Right lobe of liver (tissue), 6 donors: ENCODE results near the gene PLXNA4. TPM values are rescaled to one million over a fixed set of nuclear protein-coding genes. Genes with fewer than 3 reads are reported as not detected.

ENCODE experiments used
- ATAC-seq, 4 donors: fragments of 200-7000 bp; cut with Tn5 transposase; one replicate each; pipeline ENCODE4 v1.9.1; 2020; ENCODE audit warnings: mild to moderate bottlenecking in 4 of 4, moderate library complexity in 4 of 4
- DNase-seq, 3 donors: peaks; one replicate each; pipeline ENCODE4 v3.0.0-alpha.2; 2020
- H3K27ac ChIP-seq, 3 donors: fragments of 200-600 bp; one replicate each; pipeline ENCODE4 v1.8.0; 2022
- H3K27me3 ChIP-seq, 2 donors: fragments of 200-600 bp; one replicate each; pipeline ENCODE4 v1.8.0; 2022
- H3K36me3 ChIP-seq, 4 donors: fragments of 200-600 bp; sonication (generic) in 1 of 4; one replicate each; pipeline versions ENCODE4 v1.5.1 to v1.8.0; 2017 to 2022; ENCODE audit warnings: control low read depth in 1 of 4
- H3K4me1 ChIP-seq, 4 donors: fragments of 200-600 bp; sonication (generic) in 1 of 4; one replicate each; pipeline versions ENCODE4 v1.5.1 to v1.8.0; 2017 to 2022; ENCODE audit warnings: control low read depth in 1 of 4
- H3K4me3 ChIP-seq, 3 donors: fragments of 200-600 bp; one replicate each; pipeline ENCODE4 v1.8.0; 2022
- H3K9me3 ChIP-seq, 4 donors: fragments of 200-600 bp; sonication (generic) in 1 of 4; one replicate each; pipeline versions ENCODE4 v1.5.1 to v1.8.0; 2017 to 2022; ENCODE audit warnings: control low read depth in 1 of 4
- POLR2A ChIP-seq: fragments of 450-650 bp; IDR thresholded peaks from one replicate; pipeline ENCODE4 v1.6.1; 2017; ENCODE audit warnings: antibody characterized with exemption, mild to moderate bottlenecking
- WGBS: methylation state at CpG from one replicate; pipeline ENCODE4 v1.1.6; 2018; ENCODE audit warnings: low coverage, low lambda C conversion rate; ENCODE audit not compliant: insufficient coverage; ENCODE audit errors: missing lambda C conversion rate; 5-methylcytosine and 5-hydroxymethylcytosine counted together
- intact Hi-C, 2 donors: fragments of 100-400 bp; cut with DNase I; formaldehyde crosslinking; loops; one replicate each; pipeline versions ENCODE4 v1.11.2 to v1.14.1; 2022
- total RNA-seq, 6 experiments: library from RNA; depleted of rRNA in 2 of 6; stranded (reverse); fragments of >200 nt in 2 of 6; fragmentation: NEBNext Ultra II Directional in 3 of 6; extraction: Animal tissue kit (Norgen Biotek cat#: 25700) in 3 of 6; gene quantifications; one replicate each; pipeline versions ENCODE4 v1.1.0 to v1.2.4, GENCODE V29; 2016 to 2023
- TF ChIP-seq, protein P1 (sequence below), 4 donors: fragments of 200-600 bp in 3 of 4; fragments of 450-650 bp in 1 of 4; IDR thresholded peaks; one replicate each; pipeline versions ENCODE4 v1.5.1 to v1.8.0; 2016 to 2022; ENCODE audit warnings: antibody characterized with exemption in 4 of 4, mild to moderate bottlenecking in 2 of 4
- donor health status: DM: no; HTN: yes; CAD: no.
- donor health status: DM: no; HTN: no; CAD: no.
- donor health status: DM: no; HTN: no; CAD: no.
- donor health status: DM: no; HTN: yes; CAD: no.
- donor health status: DM: no; HTN: yes; CAD: no.

Gene PLXNA4
- total RNA-seq, 6 experiments from 2014 or later = 0.17 to 0.90 (median 0.30) TPM

DNA sequence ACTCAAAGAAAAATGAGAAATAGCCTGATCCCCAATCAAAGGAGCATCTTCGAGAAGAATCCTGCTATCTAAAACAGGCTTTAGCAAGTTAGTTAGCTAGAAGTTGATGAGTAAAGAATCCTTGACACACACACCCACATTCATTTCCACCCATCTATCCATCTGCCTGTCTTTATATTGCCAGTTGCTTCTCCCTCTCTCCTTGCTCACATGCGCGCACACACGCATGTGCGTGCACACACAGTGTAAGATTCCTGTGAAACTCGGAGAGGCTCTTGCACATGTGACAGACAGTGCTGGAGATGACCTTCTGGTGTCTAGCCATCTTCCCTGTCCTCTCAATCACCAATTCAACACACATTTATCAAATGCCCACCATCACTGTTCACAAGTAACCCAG lies 393.3 kb downstream of the PLXNA4 start:
- WGBS = 67% methylated on average over 2 of the region's 6 CpGs

GRCh38 chr7:132181946-132182685 lies 394.2 kb downstream of the PLXNA4 start:
- DNase-seq = no peak
- no peak for ATAC-seq
- Histone ChIP-seq H3K4me3 (no peak overlapping the region), H3K27me3 (no peaks in the 10 kb centered on the region), H3K9me3 (no peaks in the 10 kb centered on the region), H3K36me3 (no peaks in the 10 kb centered on the region), H3K27ac (no peak overlapping the region), H3K4me1 (no peaks in the 10 kb centered on the region)
- TF ChIP-seq, protein P1, sequence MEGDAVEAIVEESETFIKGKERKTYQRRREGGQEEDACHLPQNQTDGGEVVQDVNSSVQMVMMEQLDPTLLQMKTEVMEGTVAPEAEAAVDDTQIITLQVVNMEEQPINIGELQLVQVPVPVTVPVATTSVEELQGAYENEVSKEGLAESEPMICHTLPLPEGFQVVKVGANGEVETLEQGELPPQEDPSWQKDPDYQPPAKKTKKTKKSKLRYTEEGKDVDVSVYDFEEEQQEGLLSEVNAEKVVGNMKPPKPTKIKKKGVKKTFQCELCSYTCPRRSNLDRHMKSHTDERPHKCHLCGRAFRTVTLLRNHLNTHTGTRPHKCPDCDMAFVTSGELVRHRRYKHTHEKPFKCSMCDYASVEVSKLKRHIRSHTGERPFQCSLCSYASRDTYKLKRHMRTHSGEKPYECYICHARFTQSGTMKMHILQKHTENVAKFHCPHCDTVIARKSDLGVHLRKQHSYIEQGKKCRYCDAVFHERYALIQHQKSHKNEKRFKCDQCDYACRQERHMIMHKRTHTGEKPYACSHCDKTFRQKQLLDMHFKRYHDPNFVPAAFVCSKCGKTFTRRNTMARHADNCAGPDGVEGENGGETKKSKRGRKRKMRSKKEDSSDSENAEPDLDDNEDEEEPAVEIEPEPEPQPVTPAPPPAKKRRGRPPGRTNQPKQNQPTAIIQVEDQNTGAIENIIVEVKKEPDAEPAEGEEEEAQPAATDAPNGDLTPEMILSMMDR (IDR thresholded peaks at IDR 0.05) = no peak
- TF ChIP-seq POLR2A = no peak
- intact Hi-C loops = no loop called here
- WGBS = 49% methylated on average over 7 of the region's 9 CpGs

More for the DNA sequence above, 393.3 kb downstream of the PLXNA4 start:
- no peak overlapping the region for H3K4me3 ChIP-seq
- H3K27me3 ChIP-seq = no peaks in the 10 kb centered on the region
- H3K36me3 ChIP-seq = no peaks in the 10 kb centered on the region
- DNase-seq (no peak), ATAC-seq (no peak)
- TF ChIP-seq, protein P1 (IDR thresholded peaks at IDR 0.05) = no peak
- TF ChIP-seq POLR2A = no peak
- no peaks in the 10 kb centered on the region for H3K4me1 ChIP-seq
- H3K27ac ChIP-seq = no peak overlapping the region
- intact Hi-C loops = no loop called here
- H3K9me3 ChIP-seq = no peaks in the 10 kb centered on the region

DNA sequence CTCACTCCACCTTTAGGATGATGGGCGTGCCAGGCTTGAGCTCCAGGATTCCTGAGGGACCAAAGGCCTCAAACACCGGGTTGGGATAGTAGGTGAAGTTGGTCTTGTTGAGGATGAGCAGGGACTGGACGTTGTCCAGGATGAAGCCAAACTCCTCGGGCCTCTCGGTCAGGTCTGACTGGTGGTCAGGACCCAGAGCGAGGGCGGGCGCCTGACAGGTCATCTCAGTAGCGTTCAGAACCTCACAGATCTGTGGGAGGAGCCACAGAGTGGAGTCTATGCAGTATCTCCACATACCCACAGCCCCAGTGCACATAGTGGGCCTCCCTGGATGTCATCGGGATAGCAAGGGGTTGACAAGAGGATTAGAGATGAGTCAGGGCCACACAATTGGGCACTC lies 394.9 kb downstream of the PLXNA4 start:
- TF ChIP-seq POLR2A = no peak
- TF ChIP-seq, protein P1 (IDR thresholded peaks at IDR 0.05) = no peak
- Histone ChIP-seq H3K9me3 (no peaks in the 10 kb centered on the region), H3K27me3 (no peaks in the 10 kb centered on the region), H3K4me3 (no peak overlapping the region), H3K36me3 (no peaks in the 10 kb centered on the region), H3K4me1 (no peaks in the 10 kb centered on the region), H3K27ac (no peak overlapping the region)
- intact Hi-C loops = no loop called here
- ATAC-seq = no peak
- WGBS = 81% methylated on average over 4 of the region's 10 CpGs
- no peak for DNase-seq

DNA sequence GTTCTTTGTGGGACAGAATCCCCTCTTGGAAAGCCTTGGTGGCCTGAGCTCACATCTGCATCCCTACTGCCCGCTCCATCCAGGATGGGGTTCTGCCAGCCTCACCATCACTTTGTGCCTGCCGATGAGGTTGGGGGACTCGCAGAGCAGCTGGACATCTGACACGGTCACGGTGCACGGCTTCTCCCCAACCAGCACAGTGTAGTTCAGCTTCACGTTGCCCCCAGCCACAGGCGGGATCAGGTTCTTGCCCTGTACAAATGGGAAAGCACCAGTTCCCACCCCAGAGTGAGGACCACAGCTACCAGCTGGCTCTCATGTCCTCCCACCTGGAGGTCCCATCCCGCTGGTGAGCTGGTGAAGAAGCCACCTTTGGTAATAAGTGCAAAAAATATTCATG lies 395.8 kb downstream of the PLXNA4 start:
- no peak for ATAC-seq
- TF ChIP-seq POLR2A = no peak
- TF ChIP-seq, protein P1 (IDR thresholded peaks at IDR 0.05) = no peak
- Histone ChIP-seq H3K4me1 (no peaks in the 10 kb centered on the region), H3K27ac (no peak overlapping the region), H3K4me3 (no peak overlapping the region), H3K36me3 (no peaks in the 10 kb centered on the region), H3K9me3 (no peaks in the 10 kb centered on the region), H3K27me3 (no peaks in the 10 kb centered on the region)
- DNase-seq = no peak
- intact Hi-C loops = no loop called here
- 79% methylated on average over 5 of the region's 9 CpGs for WGBS
